ENCODE measurements around the gene PRDM13.

Gene PRDM13

GRCh38 chr6:99603421-99604165, 3.0 kb upstream of the PRDM13 start:
- DNase-seq (ENCODE audit: insufficient read length, low spot score) (no peak), FAIRE-seq (no peak)

DNA sequence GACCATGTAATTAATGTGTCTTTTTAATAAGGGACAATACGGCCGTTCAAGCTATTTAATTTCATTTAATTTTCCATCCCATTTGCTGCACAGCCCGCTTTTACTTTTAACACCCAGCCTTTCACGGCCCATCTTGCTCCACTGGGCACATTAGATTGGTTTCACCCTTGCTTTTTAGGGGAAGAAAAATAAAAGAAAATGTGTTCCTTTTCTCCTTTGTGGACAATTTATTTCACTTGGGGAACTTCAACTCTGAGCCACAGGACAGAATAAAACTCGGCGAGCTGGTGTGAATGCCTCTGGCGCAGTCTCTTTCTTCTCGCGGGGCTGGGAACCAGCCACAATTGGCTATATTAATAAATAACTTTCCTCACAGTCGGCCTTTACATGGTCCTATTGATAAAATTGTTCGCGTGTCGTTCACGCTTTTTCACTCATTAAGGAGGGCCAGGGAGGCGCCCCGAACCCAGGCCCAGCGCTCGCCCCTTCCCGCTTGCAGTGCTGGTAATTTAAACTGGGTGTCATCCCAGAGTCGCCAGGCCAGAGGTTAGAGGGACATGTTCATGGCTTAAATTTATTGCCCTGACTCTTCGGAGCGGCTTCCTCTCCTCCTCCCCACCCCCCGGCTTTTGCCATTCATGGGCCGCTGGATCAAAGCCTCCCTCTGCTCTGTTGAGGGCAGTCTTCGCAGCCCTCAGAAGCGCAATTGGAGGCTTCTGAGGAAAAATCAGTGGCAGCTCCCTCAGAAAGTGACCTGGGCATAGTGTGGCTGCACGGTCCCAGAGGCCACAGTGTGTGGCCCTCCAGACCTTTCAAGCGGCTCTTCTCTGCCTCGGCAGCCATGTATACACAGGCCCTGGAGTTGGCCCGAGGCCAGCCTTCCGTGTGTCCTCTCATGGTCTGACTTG, 2.2 kb upstream of the PRDM13 start:
- no peak for DNase-seq (ENCODE audit: insufficient read length, low spot score)

DNA sequence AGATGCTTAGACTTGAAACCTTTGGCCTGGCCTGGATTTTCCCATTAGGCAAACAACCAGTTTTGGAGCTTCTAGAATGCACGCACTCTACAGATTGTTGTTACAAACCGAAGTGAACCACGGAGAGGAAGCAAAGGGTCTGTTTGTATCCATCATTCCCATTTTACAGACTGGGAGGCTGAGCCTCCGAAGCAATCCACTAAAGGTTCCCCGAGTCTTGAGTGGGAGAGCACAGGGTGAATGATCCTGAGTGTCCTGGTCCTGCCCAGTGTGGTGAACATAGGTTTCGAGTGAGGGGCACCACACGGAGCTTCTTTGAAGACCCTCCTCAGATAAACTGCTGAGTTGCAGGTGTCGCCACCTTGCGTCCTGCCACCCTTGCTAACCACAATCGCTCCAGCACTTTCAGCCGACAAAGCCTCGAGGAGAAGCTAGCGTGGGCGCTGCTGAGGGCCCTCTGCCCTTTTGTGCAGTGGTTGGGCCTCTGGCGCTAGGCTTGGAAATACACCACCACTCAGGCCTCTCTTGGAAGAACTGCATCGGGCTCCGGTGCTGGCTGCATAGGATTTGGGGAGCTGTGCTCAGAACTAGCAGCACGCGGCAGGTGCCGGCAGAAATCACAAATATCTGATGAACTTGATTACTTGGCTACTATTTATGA, 1.4 kb upstream of the PRDM13 start:
- FAIRE-seq: no peak
- DNase-seq (ENCODE audit: insufficient read length, low spot score): no peak

More for the DNA sequence above, 2.2 kb upstream of the PRDM13 start:
- peak; percentile 58 for FAIRE-seq

- no peak for DNase-seq (ENCODE audit: insufficient read length, low spot score)
- FAIRE-seq: no peak
These were observed 550 bp upstream of the PRDM13 start for GRCh38 chr6:99605911-99606655.

DNA sequence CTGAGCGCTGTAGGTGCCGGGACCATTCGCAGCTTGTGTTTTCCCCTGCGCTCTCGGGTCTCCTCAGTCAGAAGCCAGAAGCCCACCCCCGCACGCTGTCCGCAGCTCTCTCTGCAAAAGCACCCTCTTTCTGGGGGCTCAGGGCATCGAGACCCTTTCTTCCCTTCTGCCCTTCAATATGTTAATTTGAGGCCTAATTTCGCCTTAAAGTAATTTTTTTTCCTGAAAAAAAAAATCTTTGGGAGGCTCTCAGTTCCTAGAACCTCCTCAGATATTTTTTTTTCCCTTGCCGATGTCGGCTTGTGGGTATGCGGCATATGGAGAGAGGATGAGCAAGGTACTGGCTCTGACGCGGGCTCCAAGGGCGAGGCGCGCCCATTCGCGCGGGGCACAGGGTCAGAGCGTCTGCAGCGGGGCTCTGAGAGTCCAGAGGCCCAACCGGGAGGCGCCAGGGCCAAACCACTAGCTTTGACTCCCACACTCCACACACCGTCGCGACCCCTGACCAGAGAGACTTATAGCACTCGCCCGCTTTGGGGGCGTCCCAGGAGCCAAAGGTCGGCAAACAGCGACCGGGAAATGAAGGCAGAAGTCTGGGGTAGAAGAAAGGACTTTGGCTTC, 893 bp downstream of the PRDM13 start:
- DNase-seq (ENCODE audit: insufficient read length, low spot score): no peak
- FAIRE-seq: no peak

GRCh38 chr6:99608059-99608885, 1.6 kb downstream of the PRDM13 start:
- DNase-seq (ENCODE audit: insufficient read length, low spot score) (no peak), FAIRE-seq (no peak)

GRCh38 chr6:99608886-99609482, 2.4 kb downstream of the PRDM13 start:
- no peak for FAIRE-seq
- no peak for DNase-seq (ENCODE audit: insufficient read length, low spot score)

GRCh38 chr6:99609905-99610489, 3.4 kb downstream of the PRDM13 start:
- no peak for DNase-seq (ENCODE audit: insufficient read length, low spot score)
- FAIRE-seq: peak; percentile 94

- DNase-seq (ENCODE audit: insufficient read length, low spot score) (no peak), FAIRE-seq (peak; percentile 92)
These were observed 4.5 kb downstream of the PRDM13 start for GRCh38 chr6:99611148-99611547.

DNA sequence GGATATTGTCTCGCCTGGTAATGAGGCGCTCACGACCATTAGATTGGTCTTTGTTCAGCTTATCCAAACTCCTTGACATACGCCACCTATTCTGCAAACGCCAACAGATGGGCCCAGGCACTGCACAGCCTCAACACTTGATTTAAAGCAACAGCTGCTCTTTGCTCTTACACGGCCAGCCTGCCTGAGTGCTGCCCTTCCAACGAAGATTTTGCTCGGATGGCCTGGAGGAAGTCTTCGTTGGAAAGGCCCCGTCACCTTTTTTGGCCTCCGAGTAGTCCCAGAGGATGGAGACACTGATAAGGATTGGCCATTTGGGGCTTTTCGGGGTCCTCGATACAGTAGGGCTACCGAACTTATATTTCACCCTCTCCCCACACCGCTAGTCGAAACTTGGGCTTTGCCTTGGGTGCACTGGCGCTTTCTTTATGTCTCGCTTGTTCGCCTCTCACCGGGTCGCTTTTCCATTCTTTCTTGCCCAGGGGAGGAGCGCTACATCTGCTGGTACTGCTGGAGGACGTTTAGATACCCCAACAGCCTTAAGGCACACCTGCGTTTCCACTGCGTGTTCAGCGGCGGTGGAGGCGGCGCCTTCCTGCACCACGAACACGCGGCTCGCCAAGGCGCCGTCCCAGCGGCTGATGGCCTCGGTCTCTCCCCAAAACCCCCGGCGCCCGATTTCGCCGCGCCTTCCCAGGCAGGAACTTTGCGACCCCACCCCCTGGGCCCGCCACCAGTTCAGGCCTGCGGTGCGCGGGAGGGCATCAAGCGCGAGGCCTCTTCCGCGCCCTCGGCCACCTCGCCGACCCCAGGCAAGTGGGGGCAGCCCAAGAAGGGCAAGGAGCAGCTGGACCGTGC, 6.1 kb downstream of the PRDM13 start:
- DNase-seq (ENCODE audit: insufficient read length, low spot score): no peak
- FAIRE-seq: no peak

DNA sequence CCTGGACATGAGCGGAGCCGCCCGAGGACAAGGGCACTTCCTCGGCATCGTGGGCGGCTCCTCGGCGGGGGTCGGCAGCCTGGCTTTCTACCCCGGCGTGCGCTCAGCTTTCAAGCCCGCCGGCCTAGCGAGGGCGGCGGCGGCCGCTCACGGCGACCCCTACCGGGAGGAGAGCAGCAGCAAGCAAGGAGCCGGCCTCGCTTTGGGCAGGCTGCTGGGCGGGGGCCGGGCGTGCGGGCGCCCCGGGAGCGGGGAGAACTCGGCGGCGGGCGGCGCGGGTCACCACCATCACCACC, 6.7 kb downstream of the PRDM13 start:
- peak; percentile 18 for FAIRE-seq
- peak; percentile 57 for DNase-seq (ENCODE audit: insufficient read length, low spot score)

DNA sequence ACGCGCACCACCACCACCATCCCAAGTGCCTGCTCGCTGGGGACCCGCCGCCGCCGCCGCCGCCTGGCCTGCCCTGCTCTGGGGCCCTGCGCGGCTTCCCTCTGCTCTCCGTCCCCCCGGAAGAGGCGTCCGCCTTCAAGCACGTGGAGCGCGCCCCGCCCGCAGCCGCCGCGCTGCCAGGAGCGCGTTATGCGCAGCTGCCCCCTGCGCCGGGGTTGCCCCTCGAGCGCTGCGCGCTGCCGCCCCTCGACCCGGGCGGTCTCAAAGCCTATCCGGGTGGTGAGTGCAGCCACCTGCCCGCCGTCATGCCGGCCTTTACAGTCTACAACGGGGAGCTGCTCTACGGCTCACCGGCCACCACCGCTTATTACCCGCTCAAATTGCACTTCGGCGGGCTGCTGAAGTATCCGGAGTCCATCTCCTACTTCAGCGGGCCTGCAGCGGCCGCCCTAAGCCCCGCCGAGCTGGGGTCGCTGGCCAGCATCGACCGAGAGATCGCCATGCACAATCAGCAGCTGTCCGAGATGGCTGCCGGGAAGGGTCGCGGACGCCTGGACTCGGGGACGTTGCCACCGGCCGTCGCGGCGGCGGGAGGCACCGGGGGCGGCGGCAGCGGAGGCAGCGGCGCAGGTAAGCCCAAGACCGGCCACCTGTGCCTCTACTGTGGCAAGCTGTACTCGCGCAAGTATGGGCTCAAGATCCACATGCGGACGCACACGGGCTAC, 7.2 kb downstream of the PRDM13 start:
- FAIRE-seq (no peak), DNase-seq (ENCODE audit: insufficient read length, low spot score) (no peak)

DNA sequence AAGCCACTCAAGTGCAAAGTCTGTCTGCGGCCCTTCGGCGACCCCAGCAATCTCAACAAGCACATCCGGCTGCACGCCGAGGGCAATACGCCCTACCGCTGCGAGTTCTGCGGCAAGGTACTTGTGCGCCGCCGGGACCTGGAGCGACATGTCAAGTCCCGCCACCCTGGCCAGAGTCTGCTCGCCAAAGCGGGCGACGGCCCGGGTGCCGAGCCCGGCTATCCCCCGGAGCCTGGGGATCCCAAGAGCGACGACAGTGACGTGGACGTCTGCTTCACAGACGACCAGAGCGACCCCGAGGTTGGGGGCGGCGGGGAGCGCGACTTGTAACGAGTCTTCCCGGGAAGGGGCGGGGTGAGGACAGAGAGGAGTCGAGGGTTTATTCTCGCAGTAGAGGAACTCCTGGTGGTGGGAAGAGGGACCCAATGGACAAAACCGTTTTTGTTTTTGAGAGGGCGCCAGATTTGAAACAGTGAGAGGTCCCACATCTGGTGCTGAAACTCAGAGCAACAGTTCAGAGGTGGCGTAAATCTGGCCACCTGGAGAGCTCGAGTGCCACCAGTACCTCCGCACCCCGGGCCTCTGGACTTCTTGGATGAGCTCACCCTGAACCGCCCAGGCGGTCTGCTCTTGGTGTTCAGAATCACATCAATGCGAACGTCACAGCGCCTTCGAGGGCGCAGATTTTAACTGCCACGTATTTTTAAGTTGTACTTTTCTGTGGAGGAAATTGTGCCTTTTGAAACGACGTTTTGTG, 8.0 kb downstream of the PRDM13 start:
- DNase-seq (ENCODE audit: insufficient read length, low spot score): no peak
- FAIRE-seq: no peak

- DNase-seq (ENCODE audit: insufficient read length, low spot score) (no peak), FAIRE-seq (no peak)
These were observed 10.5 kb downstream of the PRDM13 start for GRCh38 chr6:99617131-99617530.

DNA sequence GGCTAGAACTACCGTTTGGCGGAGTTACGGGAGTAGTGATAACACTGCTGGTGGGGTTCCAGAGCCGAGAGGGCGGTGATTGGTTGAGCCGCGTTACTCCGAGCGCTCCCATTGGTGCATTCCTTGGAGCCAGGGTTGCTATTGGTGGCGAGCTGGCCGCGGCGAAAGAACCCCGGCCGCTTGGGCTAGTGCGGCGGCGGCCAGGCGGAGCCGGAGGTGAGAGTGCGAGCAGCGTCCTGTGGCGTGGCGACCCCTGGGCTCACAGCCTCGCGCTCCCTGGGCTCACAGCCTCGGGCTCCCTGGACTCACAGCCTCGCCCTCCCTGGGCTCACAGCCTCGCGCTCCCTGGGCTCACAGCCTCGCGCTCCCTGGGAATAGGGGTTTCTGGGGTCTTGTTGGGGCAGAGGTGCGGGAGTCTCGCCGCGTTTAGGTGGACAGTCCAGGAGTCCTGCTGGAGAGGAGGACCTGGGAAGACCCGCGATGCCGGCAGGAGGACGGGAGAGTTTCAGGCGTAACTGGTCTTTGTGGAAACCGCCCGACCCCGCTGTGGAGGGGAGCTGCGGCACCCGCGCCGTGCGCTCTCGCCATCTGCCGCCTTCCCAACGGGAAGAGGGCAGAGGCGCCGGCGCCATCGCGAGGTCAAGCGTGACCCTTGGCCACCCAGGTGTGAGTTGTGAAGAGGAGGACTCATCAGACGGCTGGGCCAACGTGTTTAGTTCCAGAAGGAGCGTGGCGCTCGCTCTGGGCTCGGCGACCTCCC, 12.2 kb downstream of the PRDM13 start:
- FAIRE-seq: no peak
- no peak for DNase-seq (ENCODE audit: insufficient read length, low spot score)

- no peak for DNase-seq (ENCODE audit: insufficient read length, low spot score)
- FAIRE-seq: no peak
These were observed 12.8 kb downstream of the PRDM13 start for GRCh38 chr6:99619409-99619762.
